Glomerular endothelial cell (primary cell): Measurements from ENCODE around the gene MAD1L1. TPM values are rescaled to one million over a fixed set of nuclear protein-coding genes. Genes with fewer than 3 reads are reported as not detected.

Experiments
- DNase-seq: peaks from one replicate; pipeline ENCODE4 v3.0.0-alpha.2; 2011; ENCODE audit warnings: low read depth, low spot score; ENCODE audit errors: extremely low read depth
- total RNA-seq: library from RNA; depleted of rRNA; stranded (reverse); fragments of >200 nt; gene quantifications from 2 replicates; pipeline ENCODE4 v1.2.3, GENCODE V29; 2015

Gene MAD1L1
- total RNA-seq, 1 donor from 2014 or later = 59.4 TPM

- DNase-seq = no peak
Observed at GRCh38 chr7:2143981-2144595, 88.7 kb downstream of the MAD1L1 start.

DNA sequence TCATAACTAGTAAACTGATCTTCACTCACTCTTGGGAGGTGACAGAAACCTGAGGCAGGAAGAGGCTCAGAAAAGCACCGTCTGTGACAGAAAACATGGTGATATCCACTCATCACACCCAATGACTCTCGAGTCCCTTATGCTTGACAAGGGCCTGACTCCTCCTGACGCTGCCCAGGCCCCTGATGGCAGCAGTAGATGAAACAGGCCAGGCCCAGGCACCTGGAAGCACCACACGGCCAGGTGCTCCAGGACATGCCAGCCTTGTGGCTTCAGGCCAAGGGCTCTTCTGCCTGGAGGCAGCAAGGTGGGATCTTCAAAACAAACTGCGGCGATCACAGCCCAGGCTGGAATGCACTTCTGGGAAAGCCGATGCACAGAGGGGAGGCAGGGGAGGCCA, 89.3 kb downstream of the MAD1L1 start:
- DNase-seq = no peak

DNA sequence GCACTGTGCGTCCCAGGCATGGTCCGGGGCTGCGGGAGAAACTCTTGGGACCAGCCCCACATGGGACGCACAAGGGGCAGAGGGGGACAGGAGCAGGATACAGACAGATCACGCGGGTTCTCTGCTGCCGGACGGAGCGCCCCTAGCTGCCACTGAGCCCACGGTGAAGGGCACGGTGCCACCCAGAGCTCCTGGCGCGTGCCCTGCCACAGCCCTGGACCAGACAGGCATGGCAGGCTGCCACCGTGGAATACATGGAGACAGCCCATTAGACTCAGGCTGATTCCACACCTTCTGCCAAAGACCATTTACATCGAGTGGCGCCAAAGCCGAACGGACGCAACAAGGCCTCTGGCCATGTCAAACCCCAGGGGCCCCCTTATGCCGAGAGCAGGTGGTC, 90.4 kb downstream of the MAD1L1 start:
- no peak for DNase-seq

- no peak for DNase-seq
Observed at GRCh38 chr7:2141651-2142050, 91.1 kb downstream of the MAD1L1 start.

- no peak for DNase-seq
Observed at GRCh38 chr7:2141021-2141410, 91.7 kb downstream of the MAD1L1 start.

DNA sequence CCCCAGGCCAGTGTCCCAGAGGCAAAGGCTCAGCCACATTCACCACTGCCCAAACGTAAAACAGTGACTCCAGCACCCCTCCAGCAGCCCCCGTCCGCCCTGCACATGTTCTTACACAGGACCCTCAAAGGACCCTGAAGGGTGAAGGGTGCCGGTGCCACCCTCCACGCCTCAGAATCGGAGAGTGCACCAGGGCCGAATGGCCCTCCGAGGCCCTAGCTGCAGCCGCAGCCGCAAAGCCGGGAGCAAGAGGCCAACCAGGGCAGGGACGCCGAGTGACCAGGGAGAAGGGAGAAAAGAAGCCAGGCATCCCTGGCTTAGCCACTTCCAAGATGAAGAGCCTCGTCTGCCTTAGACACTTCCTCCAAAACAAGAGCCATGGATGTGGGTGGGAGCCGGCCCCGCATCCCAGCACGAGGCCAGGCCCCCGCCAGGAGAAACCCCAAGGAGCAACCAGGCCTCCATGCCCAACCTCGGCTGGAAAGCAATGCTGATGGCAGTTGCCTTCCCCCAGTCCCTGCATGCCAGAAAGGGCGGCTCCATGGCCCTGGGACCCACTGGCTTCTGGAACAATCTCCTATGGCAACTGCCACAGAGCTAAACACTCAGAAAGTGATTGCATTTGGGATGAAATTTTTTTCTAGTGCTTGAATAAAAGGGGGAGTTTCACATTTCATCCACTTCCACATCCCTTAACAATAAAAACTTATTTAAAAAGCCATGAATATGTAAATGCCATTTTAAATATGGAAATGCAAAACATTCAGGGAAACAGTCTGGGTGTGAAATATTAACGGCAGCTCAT, 92.3 kb downstream of the MAD1L1 start:
- no peak for DNase-seq

- no peak for DNase-seq
Observed at GRCh38 chr7:2139004-2139699, 93.6 kb downstream of the MAD1L1 start.

GRCh38 chr7:2138146-2138765, 94.5 kb downstream of the MAD1L1 start:
- DNase-seq = no peak

GRCh38 chr7:2134740-2135139, 98.0 kb downstream of the MAD1L1 start:
- no peak for DNase-seq

DNA sequence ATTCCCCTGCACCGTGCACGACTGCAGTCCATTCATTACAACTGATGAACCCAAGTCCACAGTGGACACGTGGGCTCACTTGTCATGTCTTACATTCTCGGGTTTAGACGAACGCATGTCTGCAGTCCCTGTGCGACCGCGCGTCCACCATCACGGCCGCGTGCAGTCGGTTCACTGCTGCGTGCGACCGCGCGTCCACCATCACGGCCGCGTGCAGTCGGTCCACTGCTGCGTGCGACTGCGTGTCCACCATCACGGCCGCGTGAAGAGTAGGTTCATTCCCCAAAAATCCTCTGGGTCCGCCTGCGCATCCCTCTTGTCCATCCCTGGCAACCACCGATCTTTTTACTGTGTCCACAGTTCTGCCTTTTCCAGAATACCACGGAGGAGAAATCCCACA, 100.5 kb downstream of the MAD1L1 start:
- no peak for DNase-seq

GRCh38 chr7:2131800-2132199, 100.9 kb downstream of the MAD1L1 start:
- DNase-seq = no peak

DNA sequence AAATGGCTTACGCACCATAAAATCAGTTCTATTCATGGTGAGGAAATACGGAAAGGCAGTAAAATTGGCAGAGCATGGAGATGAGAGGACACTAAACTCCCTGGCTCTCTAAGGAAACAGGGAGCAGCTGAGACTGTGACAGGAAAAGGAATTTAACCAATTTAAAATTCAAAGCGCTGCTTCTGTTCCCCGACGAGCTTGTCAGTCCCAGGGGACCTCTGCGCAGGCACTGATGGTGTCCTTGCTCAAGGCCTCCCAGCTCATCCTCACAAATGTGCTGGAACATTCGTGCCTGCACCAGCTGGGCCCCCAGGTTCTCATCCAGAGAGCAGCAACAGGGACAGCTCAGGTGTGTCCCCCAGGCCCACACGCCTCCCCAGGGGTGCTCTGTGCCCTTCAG, 101.4 kb downstream of the MAD1L1 start:
- no peak for DNase-seq

- no peak for DNase-seq
Observed at GRCh38 chr7:2130096-2130375, 102.7 kb downstream of the MAD1L1 start.

DNA sequence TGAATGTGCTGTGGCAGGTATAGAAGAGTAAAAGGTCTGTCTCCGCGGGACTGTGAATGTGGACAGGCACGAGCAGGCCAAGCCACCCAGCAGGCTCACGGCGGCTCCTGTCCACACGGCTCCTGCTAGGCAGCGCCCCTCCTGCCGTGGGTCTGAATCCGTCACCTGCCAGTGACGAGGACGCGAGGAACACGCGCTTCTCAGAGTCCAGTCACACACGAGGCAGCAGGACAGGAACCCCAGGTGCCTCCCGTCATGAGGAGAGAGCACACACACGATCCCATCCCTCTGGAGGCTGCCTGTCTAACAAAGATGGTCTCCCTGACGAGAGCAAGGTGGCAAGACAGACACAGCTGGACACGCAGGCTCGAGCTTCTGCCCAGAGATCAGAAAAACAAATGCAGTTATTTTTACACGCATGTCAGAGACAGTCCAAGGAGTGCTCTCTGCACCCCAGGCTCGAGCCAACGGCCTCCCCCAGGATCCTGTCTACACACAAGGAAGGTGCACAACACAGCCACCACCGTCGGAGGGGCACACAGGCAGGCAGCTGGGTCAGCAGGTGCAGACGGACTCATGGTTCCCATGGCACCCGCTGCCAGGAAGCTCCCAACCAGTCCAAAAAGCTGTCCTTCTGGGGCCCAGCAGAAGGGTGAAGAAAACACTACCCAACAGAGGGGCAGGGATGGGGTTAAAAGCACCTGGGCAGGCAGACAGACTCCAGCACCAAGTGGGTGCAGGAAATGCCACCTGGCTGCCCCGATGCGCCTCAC, 103.2 kb downstream of the MAD1L1 start:
- DNase-seq = no peak

- no peak for DNase-seq
Observed at GRCh38 chr7:2128601-2129322, 104.0 kb downstream of the MAD1L1 start.

GRCh38 chr7:2126621-2127020, 106.1 kb downstream of the MAD1L1 start:
- no peak for DNase-seq

DNA sequence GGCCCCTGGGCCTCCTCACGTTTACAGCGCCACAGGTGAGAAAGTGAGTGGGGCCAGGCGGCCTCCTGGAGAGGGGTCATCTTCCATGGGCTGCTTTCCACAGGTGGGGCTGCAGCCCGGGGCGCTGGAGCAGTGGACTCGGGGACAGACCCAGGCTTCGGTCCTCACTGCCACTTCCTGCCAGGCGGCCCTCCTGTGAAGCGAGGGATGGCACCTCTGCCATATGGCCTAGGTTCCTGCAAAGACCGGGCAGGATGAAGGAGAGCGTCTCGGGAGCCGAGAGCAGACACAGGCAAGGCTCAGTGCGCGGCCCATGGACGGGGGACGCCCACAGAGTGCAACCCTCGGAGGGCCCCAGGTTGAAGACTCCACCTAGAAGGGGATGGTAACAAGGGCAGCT, 106.8 kb downstream of the MAD1L1 start:
- DNase-seq = no peak

DNA sequence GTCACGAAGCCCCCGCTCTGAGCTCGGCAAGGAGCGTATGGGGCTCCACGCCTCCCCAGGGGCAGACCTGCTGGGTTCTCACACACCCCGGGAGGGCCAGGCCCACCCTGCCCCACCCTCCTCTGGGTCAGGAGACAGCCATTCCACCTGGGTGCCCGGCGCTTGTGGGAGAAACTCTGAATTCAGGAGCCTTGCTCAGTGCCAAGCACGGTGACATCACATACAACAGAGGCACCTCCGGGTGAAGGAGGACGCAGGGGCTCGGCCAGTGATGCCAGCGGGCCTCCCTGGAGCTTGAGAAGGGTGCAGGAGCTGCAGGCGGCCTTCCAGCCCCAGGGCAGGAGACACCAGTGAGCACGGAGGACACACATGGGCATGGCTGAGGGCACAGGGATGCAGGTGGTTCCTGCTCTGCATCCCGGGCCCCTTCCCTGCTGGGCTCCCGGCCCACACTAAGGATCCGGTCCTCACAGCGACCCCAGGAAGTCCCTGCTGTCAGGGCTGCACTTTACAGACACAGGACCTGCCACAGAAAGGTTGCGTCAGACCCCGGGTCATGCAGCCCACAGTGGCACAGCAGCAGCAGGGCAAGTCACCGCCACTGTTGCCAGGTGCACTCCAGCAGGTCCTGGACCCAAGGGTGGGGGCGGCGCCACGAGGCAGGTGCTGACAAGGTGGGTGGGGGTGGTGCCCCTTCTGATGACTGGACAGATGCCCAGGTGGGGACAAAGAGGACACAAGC, 108.0 kb downstream of the MAD1L1 start:
- no peak for DNase-seq

DNA sequence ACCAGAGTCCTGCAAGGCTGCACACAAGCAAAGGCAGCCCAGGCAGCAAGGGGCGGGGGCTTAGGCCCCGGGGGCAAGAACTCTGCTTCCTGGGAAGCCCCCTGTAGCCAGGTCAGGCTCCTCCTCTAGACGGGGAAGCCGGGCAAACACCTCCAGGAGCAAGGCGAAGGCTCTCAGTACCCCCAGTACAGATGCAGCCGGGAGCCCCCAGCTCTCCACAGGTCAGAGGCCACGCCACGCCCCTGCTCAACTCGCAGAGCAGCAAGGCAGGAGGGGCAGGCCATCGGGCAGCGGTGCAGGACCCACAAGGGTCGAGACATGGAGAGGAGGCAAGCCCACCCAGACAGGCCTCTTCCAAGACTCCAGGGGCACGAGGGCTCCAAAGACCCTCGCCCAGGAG, 108.8 kb downstream of the MAD1L1 start:
- no peak for DNase-seq

DNA sequence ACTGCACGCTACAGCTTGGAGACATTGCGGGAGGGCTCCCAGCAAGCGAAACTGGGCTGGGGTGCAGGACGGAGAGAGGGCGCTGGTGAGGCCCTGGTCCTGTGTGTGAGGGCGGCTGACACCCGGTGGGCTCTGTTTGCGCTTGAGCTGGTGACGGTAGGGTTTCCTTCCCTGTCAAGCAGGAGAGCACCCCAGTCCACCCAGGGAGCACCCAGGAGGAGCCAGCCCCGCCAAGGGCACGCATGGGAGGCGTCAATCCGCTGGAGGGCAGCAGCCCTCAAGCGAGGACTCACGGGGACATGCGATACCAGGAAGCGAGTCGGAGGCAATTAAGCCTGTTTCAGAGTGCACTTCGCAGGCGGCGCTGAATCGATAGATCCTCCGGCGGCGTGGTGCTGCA, 109.4 kb downstream of the MAD1L1 start:
- no peak for DNase-seq
